HepG2 (cell line): ENCODE measurements around the gene ZCCHC24. TPM values are rescaled to one million over a fixed set of nuclear protein-coding genes. Genes with fewer than 3 reads are reported as not detected.

Experiments used
- BCL6 ChIP-seq: IDR thresholded peaks from 2 replicates; pipeline ENCODE4 v1.6.1; 2016; ENCODE audit warnings: missing genetic modification reagents, missing compliant biosample characterization
- CC2D1A ChIP-seq: sonication (generic); formaldehyde crosslinking; IDR thresholded peaks from 2 replicates; pipeline ENCODE4 v1.8.1; 2023; ENCODE audit warnings: mild to moderate bottlenecking, missing genetic modification reagents
- CENPT ChIP-seq: sonication (generic); formaldehyde crosslinking; IDR thresholded peaks from 2 replicates; pipeline ENCODE4 v1.8.0; 2022; ENCODE audit warnings: low read depth, mild to moderate bottlenecking, moderate library complexity, missing genetic modification reagents
- CREM ChIP-seq, 2 experiments: sonication (generic) in 1 of 2; formaldehyde crosslinking in 1 of 2; IDR thresholded peaks; 2 replicates each; pipeline versions ENCODE4 v1.4.0 to v1.6.1; 2016 to 2020; ENCODE audit warnings: antibody characterized with exemption in 1 of 2, mild to moderate bottlenecking in 1 of 2, missing genetic modification reagents in 1 of 2
- ELF4 ChIP-seq: sonication (generic); formaldehyde crosslinking; IDR thresholded peaks from 2 replicates; pipeline ENCODE4 v1.5.0; 2020; ENCODE audit warnings: missing genetic modification reagents, mild to moderate bottlenecking, moderate library complexity, borderline replicate concordance
- FOXJ3 ChIP-seq: sonication (generic); formaldehyde crosslinking; IDR thresholded peaks from 2 replicates; pipeline ENCODE4 v1.4.0; 2020; ENCODE audit warnings: missing genetic modification reagents, mild to moderate bottlenecking, borderline replicate concordance
- GTF3A ChIP-seq: sonication (generic); formaldehyde crosslinking; conservative IDR thresholded peaks from 2 replicates; pipeline ENCODE4 v1.4.0; 2020; ENCODE audit warnings: mild to moderate bottlenecking, missing genetic modification reagents
- HIVEP1 ChIP-seq: sonication (generic); formaldehyde crosslinking; IDR thresholded peaks from 2 replicates; pipeline ENCODE4 v1.4.0; 2020; ENCODE audit warnings: mild to moderate bottlenecking, missing genetic modification reagents
- HOXA5 ChIP-seq: sonication (generic); formaldehyde crosslinking; IDR thresholded peaks from 2 replicates; pipeline ENCODE4 v1.4.0; 2020; ENCODE audit warnings: missing genetic modification reagents
- KMT2A ChIP-seq: sonication (generic); formaldehyde crosslinking; IDR thresholded peaks from 2 replicates; pipeline ENCODE4 v1.4.0; 2020; ENCODE audit warnings: missing genetic modification reagents
- MED8 ChIP-seq: sonication (generic); formaldehyde crosslinking; IDR thresholded peaks from 2 replicates; pipeline ENCODE4 v1.8.1; 2023; ENCODE audit warnings: mild to moderate bottlenecking, missing genetic modification reagents; ENCODE audit not compliant: insufficient replicate concordance
- MEF2D ChIP-seq: sonication (generic); formaldehyde crosslinking; IDR thresholded peaks from 2 replicates; pipeline ENCODE4 v1.5.1; 2020; ENCODE audit warnings: mild to moderate bottlenecking, missing genetic modification reagents
- PHB2 ChIP-seq: fragments of 450-650 bp; IDR thresholded peaks from 2 replicates; pipeline ENCODE4 v1.6.1; 2018; ENCODE audit not compliant: partially characterized antibody
- PHF20 ChIP-seq: sonication (generic); formaldehyde crosslinking; IDR thresholded peaks from 2 replicates; pipeline ENCODE4 v1.5.0; 2020; ENCODE audit warnings: mild to moderate bottlenecking, missing genetic modification reagents
- POLR2A ChIP-seq, 2 experiments: IDR thresholded peaks; 2 replicates each; pipeline ENCODE4 v1.6.1; 2011; ENCODE audit warnings: low read depth in 2 of 2, low read length in 2 of 2, mild to moderate bottlenecking in 1 of 2, moderate library complexity in 1 of 2; ENCODE audit not compliant: insufficient read depth in 1 of 2
- SMAD9 ChIP-seq: sonication (generic); formaldehyde crosslinking; IDR thresholded peaks from 2 replicates; pipeline ENCODE4 v1.5.1; 2020; ENCODE audit warnings: mild to moderate bottlenecking, missing genetic modification reagents
- SP4 ChIP-seq: sonication (generic); formaldehyde crosslinking; IDR thresholded peaks from 2 replicates; pipeline ENCODE4 v1.8.1; 2023; ENCODE audit warnings: mild to moderate bottlenecking, missing genetic modification reagents
- SUZ12 ChIP-seq: fragments of 150-350 bp; IDR thresholded peaks from 2 replicates; pipeline ENCODE4 v1.6.1; 2014; ENCODE audit warnings: low read depth, low read length
- TOE1 ChIP-seq: sonication (generic); formaldehyde crosslinking; IDR thresholded peaks from 2 replicates; pipeline ENCODE4 v1.4.0; 2020; ENCODE audit warnings: mild to moderate bottlenecking, missing genetic modification reagents
- ZBTB1 ChIP-seq: sonication (generic); formaldehyde crosslinking; IDR thresholded peaks from 2 replicates; pipeline ENCODE4 v1.4.0; 2020; ENCODE audit warnings: missing genetic modification reagents, borderline replicate concordance
- ZNF143 ChIP-seq: sonication (generic); formaldehyde crosslinking; IDR thresholded peaks from 2 replicates; pipeline ENCODE4 v1.4.0; 2020; ENCODE audit warnings: missing genetic modification reagents
- ZNF782 ChIP-seq: sonication (generic); formaldehyde crosslinking; IDR thresholded peaks from 2 replicates; pipeline ENCODE4 v1.4.0; 2020; ENCODE audit warnings: missing genetic modification reagents, mild to moderate bottlenecking, borderline replicate concordance
- ZNF788 ChIP-seq: sonication (generic); formaldehyde crosslinking; IDR thresholded peaks from 2 replicates; pipeline ENCODE4 v1.5.0; 2020; ENCODE audit warnings: mild to moderate bottlenecking, missing genetic modification reagents, borderline replicate concordance
- polyA plus RNA-seq, 8 experiments: library from polyadenylated mRNA; depleted of rRNA in 3 of 8; stranded (reverse) in 7 of 8; unstranded in 1 of 8; fragments of >200 nt; fragmentation: Illumina TruSeq in 4 of 8; extraction: Trizol in 4 of 8; gene quantifications; 2 replicates each; pipeline versions ENCODE4 v1.2.1 to v1.2.3, GENCODE V29; 2011 to 2016; ENCODE audit warnings: low read depth in 4 of 8, missing spikeins in 1 of 8, mixed read lengths in 1 of 8; ENCODE audit not compliant: insufficient read depth in 1 of 8
- total RNA-seq, 5 experiments: library from RNA; depleted of rRNA; stranded (reverse); fragments of >200 nt; fragmentation: Illumina TruSeq; extraction: Trizol; gene quantifications; 2 replicates each; pipeline ENCODE4 v1.2.3, GENCODE V29; 2016; ENCODE audit warnings: low read depth in 1 of 5
- TF ChIP-seq, protein P1 (sequence below): sonication (generic); formaldehyde crosslinking; IDR thresholded peaks from 2 replicates; pipeline ENCODE4 v1.4.0; 2020; ENCODE audit warnings: mild to moderate bottlenecking, missing genetic modification reagents
- TF ChIP-seq, protein P2 (sequence below): sonication (generic); formaldehyde crosslinking; IDR thresholded peaks from 2 replicates; pipeline ENCODE4 v1.5.0; 2020; ENCODE audit warnings: mild to moderate bottlenecking, missing genetic modification reagents
- TF ChIP-seq, protein P3 (sequence below): sonication (generic); formaldehyde crosslinking; IDR thresholded peaks from 2 replicates; pipeline ENCODE4 v1.4.0; 2020; ENCODE audit warnings: missing genetic modification reagents

The ZCCHC24 gene
- total and polyA plus RNA-seq, 2 of the 13 experiments (the other 11 are each of a cell fraction or from before 2014, with no cell fraction given) = 3.1 to 7.9 TPM

DNA sequence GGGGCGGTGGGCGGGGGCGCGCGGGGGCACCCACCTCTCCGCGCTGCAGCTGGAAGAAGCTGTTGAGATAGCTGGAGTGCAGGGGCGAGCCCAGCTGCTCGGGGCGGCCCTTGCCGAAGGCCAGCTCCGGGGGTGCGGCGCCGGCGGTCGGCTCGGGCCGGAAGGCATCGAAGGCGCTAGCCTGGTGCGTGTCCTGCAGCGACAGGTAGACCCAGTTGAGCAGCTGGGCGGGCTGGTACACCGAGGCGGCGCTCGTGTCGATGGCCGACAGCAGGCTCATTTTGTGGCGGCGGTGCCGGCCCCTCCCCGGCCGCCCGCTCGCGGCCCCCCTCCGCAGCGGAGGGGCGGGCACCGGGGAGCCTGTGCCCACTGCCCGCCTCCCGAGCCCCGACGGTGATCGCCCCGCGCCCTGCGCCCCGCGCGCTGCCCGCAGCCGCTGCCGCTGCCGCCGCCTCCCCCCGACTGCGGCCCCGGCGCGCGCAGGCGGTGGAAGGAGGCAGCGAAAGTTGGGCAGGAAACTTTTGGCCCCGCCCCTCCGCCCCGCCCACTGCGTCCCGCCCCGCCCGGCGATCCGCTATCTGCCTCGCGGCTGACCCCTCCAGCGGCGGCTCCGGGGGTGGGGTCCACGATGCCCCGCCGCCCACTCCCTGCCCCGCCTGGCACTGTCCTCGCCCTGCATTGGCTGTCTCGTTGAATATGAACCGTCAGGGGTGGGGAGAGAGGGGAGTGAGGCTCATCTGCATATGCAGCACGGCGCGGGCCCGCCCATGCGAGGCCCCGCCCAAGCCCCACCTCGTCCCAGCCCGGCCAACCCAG is at the start of gene ZCCHC24 (continued):
- TF ChIP-seq PHB2 = no peak
- no peak for TF ChIP-seq ELF4
- no peak for TF ChIP-seq CC2D1A (CRISPR knock-in tag)
- TF ChIP-seq SUZ12 = no peak
- no peak for TF ChIP-seq HOXA5
- TF ChIP-seq, protein P1, sequence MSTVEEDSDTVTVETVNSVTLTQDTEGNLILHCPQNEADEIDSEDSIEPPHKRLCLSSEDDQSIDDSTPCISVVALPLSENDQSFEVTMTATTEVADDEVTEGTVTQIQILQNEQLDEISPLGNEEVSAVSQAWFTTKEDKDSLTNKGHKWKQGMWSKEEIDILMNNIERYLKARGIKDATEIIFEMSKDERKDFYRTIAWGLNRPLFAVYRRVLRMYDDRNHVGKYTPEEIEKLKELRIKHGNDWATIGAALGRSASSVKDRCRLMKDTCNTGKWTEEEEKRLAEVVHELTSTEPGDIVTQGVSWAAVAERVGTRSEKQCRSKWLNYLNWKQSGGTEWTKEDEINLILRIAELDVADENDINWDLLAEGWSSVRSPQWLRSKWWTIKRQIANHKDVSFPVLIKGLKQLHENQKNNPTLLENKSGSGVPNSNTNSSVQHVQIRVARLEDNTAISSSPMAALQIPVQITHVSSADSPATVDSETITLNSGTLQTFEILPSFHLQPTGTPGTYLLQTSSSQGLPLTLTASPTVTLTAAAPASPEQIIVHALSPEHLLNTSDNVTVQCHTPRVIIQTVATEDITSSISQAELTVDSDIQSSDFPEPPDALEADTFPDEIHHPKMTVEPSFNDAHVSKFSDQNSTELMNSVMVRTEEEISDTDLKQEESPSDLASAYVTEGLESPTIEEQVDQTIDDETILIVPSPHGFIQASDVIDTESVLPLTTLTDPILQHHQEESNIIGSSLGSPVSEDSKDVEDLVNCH (CRISPR knock-in tag) = no peak
- TF ChIP-seq GTF3A (CRISPR knock-in tag) = no peak
- TF ChIP-seq KMT2A (CRISPR knock-in tag) = no peak
- TF ChIP-seq CREM (IDR thresholded peaks at IDR 0.05) = no peak; the same call in 1 of the 2 replicates
- TF ChIP-seq CREM (CRISPR knock-in tag; IDR thresholded peaks at IDR 0.05) = no peak
- no peak for TF ChIP-seq SMAD9
- no peak for TF ChIP-seq HIVEP1 (CRISPR knock-in tag)
- TF ChIP-seq MEF2D (CRISPR knock-in tag) = no peak
- TF ChIP-seq, protein P2, sequence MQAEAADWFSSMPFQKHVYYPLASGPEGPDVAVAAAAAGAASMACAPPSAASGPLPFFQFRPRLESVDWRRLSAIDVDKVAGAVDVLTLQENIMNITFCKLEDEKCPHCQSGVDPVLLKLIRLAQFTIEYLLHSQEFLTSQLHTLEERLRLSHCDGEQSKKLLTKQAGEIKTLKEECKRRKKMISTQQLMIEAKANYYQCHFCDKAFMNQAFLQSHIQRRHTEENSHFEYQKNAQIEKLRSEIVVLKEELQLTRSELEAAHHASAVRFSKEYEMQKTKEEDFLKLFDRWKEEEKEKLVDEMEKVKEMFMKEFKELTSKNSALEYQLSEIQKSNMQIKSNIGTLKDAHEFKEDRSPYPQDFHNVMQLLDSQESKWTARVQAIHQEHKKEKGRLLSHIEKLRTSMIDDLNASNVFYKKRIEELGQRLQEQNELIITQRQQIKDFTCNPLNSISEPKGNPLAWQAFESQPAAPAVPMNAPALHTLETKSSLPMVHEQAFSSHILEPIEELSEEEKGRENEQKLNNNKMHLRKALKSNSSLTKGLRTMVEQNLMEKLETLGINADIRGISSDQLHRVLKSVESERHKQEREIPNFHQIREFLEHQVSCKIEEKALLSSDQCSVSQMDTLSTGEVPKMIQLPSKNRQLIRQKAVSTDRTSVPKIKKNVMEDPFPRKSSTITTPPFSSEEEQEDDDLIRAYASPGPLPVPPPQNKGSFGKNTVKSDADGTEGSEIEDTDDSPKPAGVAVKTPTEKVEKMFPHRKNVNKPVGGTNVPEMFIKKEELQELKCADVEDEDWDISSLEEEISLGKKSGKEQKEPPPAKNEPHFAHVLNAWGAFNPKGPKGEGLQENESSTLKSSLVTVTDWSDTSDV (CRISPR knock-in tag) = no peak
- peak; percentile 92 for TF ChIP-seq SP4 (CRISPR knock-in tag)
- TF ChIP-seq PHF20 (CRISPR knock-in tag) = no peak
- no peak for TF ChIP-seq ZNF782 (CRISPR knock-in tag)
- no peak for TF ChIP-seq ZNF143 (CRISPR knock-in tag)
- TF ChIP-seq FOXJ3 (CRISPR knock-in tag) = no peak
- TF ChIP-seq TOE1 (CRISPR knock-in tag) = no peak
- no peak for TF ChIP-seq ZNF788 (CRISPR knock-in tag)
- TF ChIP-seq BCL6 (CRISPR knock-in tag) = no peak
- TF ChIP-seq MED8 (CRISPR knock-in tag) = no peak
- TF ChIP-seq, protein P3, sequence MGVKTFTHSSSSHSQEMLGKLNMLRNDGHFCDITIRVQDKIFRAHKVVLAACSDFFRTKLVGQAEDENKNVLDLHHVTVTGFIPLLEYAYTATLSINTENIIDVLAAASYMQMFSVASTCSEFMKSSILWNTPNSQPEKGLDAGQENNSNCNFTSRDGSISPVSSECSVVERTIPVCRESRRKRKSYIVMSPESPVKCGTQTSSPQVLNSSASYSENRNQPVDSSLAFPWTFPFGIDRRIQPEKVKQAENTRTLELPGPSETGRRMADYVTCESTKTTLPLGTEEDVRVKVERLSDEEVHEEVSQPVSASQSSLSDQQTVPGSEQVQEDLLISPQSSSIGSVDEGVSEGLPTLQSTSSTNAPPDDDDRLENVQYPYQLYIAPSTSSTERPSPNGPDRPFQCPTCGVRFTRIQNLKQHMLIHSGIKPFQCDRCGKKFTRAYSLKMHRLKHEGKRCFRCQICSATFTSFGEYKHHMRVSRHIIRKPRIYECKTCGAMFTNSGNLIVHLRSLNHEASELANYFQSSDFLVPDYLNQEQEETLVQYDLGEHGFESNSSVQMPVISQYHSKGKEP (CRISPR knock-in tag) = no peak
- no peak for TF ChIP-seq CENPT
- peak; percentile 26 to 65; a peak in 2 of 4 replicates for TF ChIP-seq POLR2A (IDR thresholded peaks at IDR 0.05; ENCODE audit: insufficient read depth in 1 of 2, low read depth in 2 of 2, low read length in 2 of 2)
- no peak for TF ChIP-seq ZBTB1
